Epithelial cell of proximal tubule (primary cell): ENCODE measurements around the gene SLC25A34. TPM values are rescaled to one million over a fixed set of nuclear protein-coding genes. Genes with fewer than 3 reads are reported as not detected.

ENCODE experiments used
- DNase-seq: peaks from one replicate; pipeline ENCODE4 v3.0.0-alpha.2; 2011; ENCODE audit warnings: low read depth
- H3K4me3 ChIP-seq: 2 replicates; pipeline ENCODE4 v1.5.1; 2011; ENCODE audit warnings: low read depth, mild to moderate bottlenecking, low read length
- CTCF ChIP-seq: conservative IDR thresholded peaks from 2 replicates; pipeline ENCODE4 v1.5.1; 2012; ENCODE audit warnings: low read depth, mild to moderate bottlenecking, low read length
- total RNA-seq: library from RNA; depleted of rRNA; stranded (reverse); fragments of >200 nt; gene quantifications from 2 replicates; pipeline ENCODE4 v1.2.3, GENCODE V29; 2015

Gene SLC25A34
- total RNA-seq, 1 donor from 2014 or later: 0.75 TPM

- TF ChIP-seq CTCF: no peak
- DNase-seq: no peak
These were observed 3.4 kb upstream of the SLC25A34 start for GRCh38 chr1:15732686-15733081.

GRCh38 chr1:15733218-15733725 is 2.8 kb upstream of the SLC25A34 start:
- no peak for TF ChIP-seq CTCF
- DNase-seq: no peak
- H3K4me3 ChIP-seq: no peak overlapping the region

More at GRCh38 chr1:15732686-15733081, 3.4 kb upstream of the SLC25A34 start:
- no peak overlapping the region for H3K4me3 ChIP-seq

- TF ChIP-seq CTCF: no peak
- DNase-seq: no peak
- no peak overlapping the region for H3K4me3 ChIP-seq
These were observed 2.3 kb upstream of the SLC25A34 start for GRCh38 chr1:15733726-15734226.

GRCh38 chr1:15734296-15734695 is 1.8 kb upstream of the SLC25A34 start:
- TF ChIP-seq CTCF: no peak
- DNase-seq: no peak
- no peak overlapping the region for H3K4me3 ChIP-seq

GRCh38 chr1:15734901-15735300 is 1.2 kb upstream of the SLC25A34 start:
- no peak for TF ChIP-seq CTCF
- DNase-seq: no peak
- no peak overlapping the region for H3K4me3 ChIP-seq

- TF ChIP-seq CTCF: no peak
- no peak overlapping the region for H3K4me3 ChIP-seq
- DNase-seq: no peak
These were observed 587 bp upstream of the SLC25A34 start for GRCh38 chr1:15735304-15736037.

- no peak for TF ChIP-seq CTCF
- H3K4me3 ChIP-seq: no peak overlapping the region
- no peak for DNase-seq
These were observed 819 bp downstream of the SLC25A34 start for GRCh38 chr1:15736892-15737261.
